Measurements from ENCODE around the gene IFT122. TPM values are rescaled to one million over a fixed set of nuclear protein-coding genes. Genes with fewer than 3 reads are reported as not detected.

The IFT122 gene
- total RNA-seq, 1 donor from 2014 or later = 41.6 TPM

GRCh38 chr3:129531699-129532098 is 91.7 kb downstream of the IFT122 start:
- Mint-ChIP-seq H3K27me3 (no peaks in the 10 kb centered on the region), H3K27ac (no peak overlapping the region), H3K9me3 (no peaks in the 10 kb centered on the region), H3K4me1 (ENCODE audit: unreplicated experiment) (peaks cover 27% of the 10 kb centered on the region), H3K4me3 (no peak overlapping the region), H3K36me3 (no peaks in the 10 kb centered on the region)
- no peak for DNase-seq (ENCODE audit: extremely low spot score, unreplicated experiment)
- TF ChIP-seq CTCF (conservative IDR thresholded peaks at IDR 0.05) = no peak

DNA sequence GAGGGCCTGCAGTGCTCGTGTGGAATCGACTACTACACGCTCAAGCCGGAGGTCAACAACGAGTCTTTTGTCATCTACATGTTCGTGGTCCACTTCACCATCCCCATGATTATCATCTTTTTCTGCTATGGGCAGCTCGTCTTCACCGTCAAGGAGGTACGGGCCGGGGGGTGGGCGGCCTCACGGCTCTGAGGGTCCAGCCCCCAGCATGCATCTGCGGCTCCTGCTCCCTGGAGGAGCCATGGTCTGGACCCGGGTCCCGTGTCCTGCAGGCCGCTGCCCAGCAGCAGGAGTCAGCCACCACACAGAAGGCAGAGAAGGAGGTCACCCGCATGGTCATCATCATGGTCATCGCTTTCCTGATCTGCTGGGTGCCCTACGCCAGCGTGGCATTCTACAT is 92.2 kb downstream of the IFT122 start:
- Mint-ChIP-seq H3K36me3 (no peaks in the 10 kb centered on the region), H3K27ac (no peak overlapping the region), H3K9me3 (no peaks in the 10 kb centered on the region), H3K27me3 (no peaks in the 10 kb centered on the region), H3K4me1 (ENCODE audit: unreplicated experiment) (peaks cover 27% of the 10 kb centered on the region), H3K4me3 (no peak overlapping the region)
- no peak for TF ChIP-seq CTCF (conservative IDR thresholded peaks at IDR 0.05)
- no peak for DNase-seq (ENCODE audit: extremely low spot score, unreplicated experiment)

GRCh38 chr3:129533406-129533805 is 93.4 kb downstream of the IFT122 start:
- H3K9me3 Mint-ChIP-seq = no peaks in the 10 kb centered on the region
- DNase-seq (ENCODE audit: extremely low spot score, unreplicated experiment) = no peak
- H3K4me3 Mint-ChIP-seq = no peak overlapping the region
- no peaks in the 10 kb centered on the region for H3K36me3 Mint-ChIP-seq
- no peak for TF ChIP-seq CTCF (conservative IDR thresholded peaks at IDR 0.05)
- H3K4me1 Mint-ChIP-seq (ENCODE audit: unreplicated experiment) = peaks cover 22% of the 10 kb centered on the region
- no peaks in the 10 kb centered on the region for H3K27me3 Mint-ChIP-seq
- H3K27ac Mint-ChIP-seq = no peak overlapping the region

DNA sequence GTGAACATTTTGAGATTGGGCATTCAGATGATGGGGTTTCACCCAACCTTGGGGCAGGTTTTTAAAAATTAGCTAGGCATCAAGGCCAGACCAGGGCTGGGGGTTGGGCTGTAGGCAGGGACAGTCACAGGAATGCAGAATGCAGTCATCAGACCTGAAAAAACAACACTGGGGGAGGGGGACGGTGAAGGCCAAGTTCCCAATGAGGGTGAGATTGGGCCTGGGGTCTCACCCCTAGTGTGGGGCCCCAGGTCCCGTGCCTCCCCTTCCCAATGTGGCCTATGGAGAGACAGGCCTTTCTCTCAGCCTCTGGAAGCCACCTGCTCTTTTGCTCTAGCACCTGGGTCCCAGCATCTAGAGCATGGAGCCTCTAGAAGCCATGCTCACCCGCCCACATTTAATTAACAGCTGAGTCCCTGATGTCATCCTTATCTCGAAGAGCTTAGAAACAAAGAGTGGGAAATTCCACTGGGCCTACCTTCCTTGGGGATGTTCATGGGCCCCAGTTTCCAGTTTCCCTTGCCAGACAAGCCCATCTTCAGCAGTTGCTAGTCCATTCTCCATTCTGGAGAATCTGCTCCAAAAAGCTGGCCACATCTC is 94.5 kb downstream of the IFT122 start:
- H3K27me3 Mint-ChIP-seq = no peaks in the 10 kb centered on the region
- peak overlapping the region; percentile 61 for H3K27ac Mint-ChIP-seq
- H3K4me3 Mint-ChIP-seq = no peak overlapping the region
- H3K36me3 Mint-ChIP-seq = no peaks in the 10 kb centered on the region
- H3K9me3 Mint-ChIP-seq = no peaks in the 10 kb centered on the region
- peaks cover 28% of the 10 kb centered on the region for H3K4me1 Mint-ChIP-seq (ENCODE audit: unreplicated experiment)
- no peak for DNase-seq (ENCODE audit: extremely low spot score, unreplicated experiment)
- TF ChIP-seq CTCF (conservative IDR thresholded peaks at IDR 0.05) = no peak

GRCh38 chr3:129535075-129535474 is 95.1 kb downstream of the IFT122 start:
- Mint-ChIP-seq H3K9me3 (no peaks in the 10 kb centered on the region), H3K27ac (no peak overlapping the region), H3K27me3 (no peaks in the 10 kb centered on the region), H3K36me3 (no peaks in the 10 kb centered on the region), H3K4me3 (no peak overlapping the region), H3K4me1 (ENCODE audit: unreplicated experiment) (peaks cover 23% of the 10 kb centered on the region)
- no peak for DNase-seq (ENCODE audit: extremely low spot score, unreplicated experiment)
- TF ChIP-seq CTCF (conservative IDR thresholded peaks at IDR 0.05) = no peak

GRCh38 chr3:129536374-129536667 is 96.3 kb downstream of the IFT122 start:
- no peak for TF ChIP-seq CTCF (conservative IDR thresholded peaks at IDR 0.05)
- no peaks in the 10 kb centered on the region for H3K9me3 Mint-ChIP-seq
- H3K4me1 Mint-ChIP-seq (ENCODE audit: unreplicated experiment) = peaks cover 18% of the 10 kb centered on the region
- no peak overlapping the region for H3K4me3 Mint-ChIP-seq
- no peaks in the 10 kb centered on the region for H3K36me3 Mint-ChIP-seq
- DNase-seq (ENCODE audit: extremely low spot score, unreplicated experiment) = no peak
- H3K27me3 Mint-ChIP-seq = no peaks in the 10 kb centered on the region
- no peak overlapping the region for H3K27ac Mint-ChIP-seq

All from type B pancreatic cell (in vitro differentiated cells).